ENCODE results near the gene INTS11.

The INTS11 gene

GRCh38 chr1:1336446-1336845 is 12.0 kb upstream of the INTS11 start:
- CTCF ChIA-PET, result no interaction called here
- H3K4me3 ChIP-seq (ENCODE audit: low read depth, low read length), result no peak overlapping the region
- TF ChIP-seq ZNF785 (tag by site-specific recombination; IDR thresholded peaks at IDR 0.05) (no peak), KLF16 (tag by site-specific recombination; IDR thresholded peaks at IDR 0.05) (no peak), ZFP3 (tag by site-specific recombination; IDR thresholded peaks at IDR 0.05; ENCODE audit: low read depth) (no peak), ZBTB10 (tag by site-specific recombination; IDR thresholded peaks at IDR 0.05) (no peak), ZNF266 (tag by site-specific recombination; IDR thresholded peaks at IDR 0.05; ENCODE audit: low read depth) (no peak), REPIN1 (tag by site-specific recombination; IDR thresholded peaks at IDR 0.05; ENCODE audit: low read depth) (no peak), ZNF837 (tag by site-specific recombination; IDR thresholded peaks at IDR 0.05) (no peak), MZF1 (tag by site-specific recombination; IDR thresholded peaks at IDR 0.05; ENCODE audit: borderline replicate concordance) (no peak), SETDB1 (IDR thresholded peaks at IDR 0.05; ENCODE audit: insufficient read length, low read length) (no peak), ZNF394 (tag by site-specific recombination; IDR thresholded peaks at IDR 0.05; ENCODE audit: borderline replicate concordance) (no peak), GLIS2 (tag by site-specific recombination; IDR thresholded peaks at IDR 0.05) (no peak), ZNF791 (tag by site-specific recombination; IDR thresholded peaks at IDR 0.05) (no peak), IKZF3 (tag by site-specific recombination; IDR thresholded peaks at IDR 0.05) (no peak), GLI2 (tag by site-specific recombination; IDR thresholded peaks at IDR 0.05; ENCODE audit: borderline replicate concordance, low read depth) (no peak), ZFHX2 (tag by site-specific recombination; conservative IDR thresholded peaks at IDR 0.05) (no peak), MEIS1 (CRISPR knock-in tag; IDR thresholded peaks at IDR 0.05; ENCODE audit: borderline replicate concordance) (no peak)
- TF ChIP-seq, protein P1, sequence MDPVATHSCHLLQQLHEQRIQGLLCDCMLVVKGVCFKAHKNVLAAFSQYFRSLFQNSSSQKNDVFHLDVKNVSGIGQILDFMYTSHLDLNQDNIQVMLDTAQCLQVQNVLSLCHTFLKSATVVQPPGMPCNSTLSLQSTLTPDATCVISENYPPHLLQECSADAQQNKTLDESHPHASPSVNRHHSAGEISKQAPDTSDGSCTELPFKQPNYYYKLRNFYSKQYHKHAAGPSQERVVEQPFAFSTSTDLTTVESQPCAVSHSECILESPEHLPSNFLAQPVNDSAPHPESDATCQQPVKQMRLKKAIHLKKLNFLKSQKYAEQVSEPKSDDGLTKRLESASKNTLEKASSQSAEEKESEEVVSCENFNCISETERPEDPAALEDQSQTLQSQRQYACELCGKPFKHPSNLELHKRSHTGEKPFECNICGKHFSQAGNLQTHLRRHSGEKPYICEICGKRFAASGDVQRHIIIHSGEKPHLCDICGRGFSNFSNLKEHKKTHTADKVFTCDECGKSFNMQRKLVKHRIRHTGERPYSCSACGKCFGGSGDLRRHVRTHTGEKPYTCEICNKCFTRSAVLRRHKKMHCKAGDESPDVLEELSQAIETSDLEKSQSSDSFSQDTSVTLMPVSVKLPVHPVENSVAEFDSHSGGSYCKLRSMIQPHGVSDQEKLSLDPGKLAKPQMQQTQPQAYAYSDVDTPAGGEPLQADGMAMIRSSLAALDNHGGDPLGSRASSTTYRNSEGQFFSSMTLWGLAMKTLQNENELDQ (tag by site-specific recombination; IDR thresholded peaks at IDR 0.05; ENCODE audit: low read depth), result no peak
- H3K27ac ChIP-seq (ENCODE audit: extremely low read depth, low read depth, low read length), result no peak overlapping the region
- peaks cover 0 to 71% of the 10 kb centered on the region in 2 experiments; a peak in 2 of 3 replicates for H3K36me3 ChIP-seq (ENCODE audit: control insufficient read depth in 2 of 2, insufficient read depth in 1 of 2, low read length in 2 of 2)
- POLR2A ChIA-PET, result interaction anchor here (1.0 to 2.4 kb wide), 2 partner anchors 10 to 24 kb away, joined by 3 to 7 read pairs; no protein-coding TSS in a partner anchor
- H3K4me1 ChIP-seq (ENCODE audit: control insufficient read depth, insufficient read depth, low read length), result no peaks in the 10 kb centered on the region
- H3K9me3 ChIP-seq (ENCODE audit: control insufficient read depth, insufficient read depth, low read depth, low read length), result no peaks in the 10 kb centered on the region

DNA sequence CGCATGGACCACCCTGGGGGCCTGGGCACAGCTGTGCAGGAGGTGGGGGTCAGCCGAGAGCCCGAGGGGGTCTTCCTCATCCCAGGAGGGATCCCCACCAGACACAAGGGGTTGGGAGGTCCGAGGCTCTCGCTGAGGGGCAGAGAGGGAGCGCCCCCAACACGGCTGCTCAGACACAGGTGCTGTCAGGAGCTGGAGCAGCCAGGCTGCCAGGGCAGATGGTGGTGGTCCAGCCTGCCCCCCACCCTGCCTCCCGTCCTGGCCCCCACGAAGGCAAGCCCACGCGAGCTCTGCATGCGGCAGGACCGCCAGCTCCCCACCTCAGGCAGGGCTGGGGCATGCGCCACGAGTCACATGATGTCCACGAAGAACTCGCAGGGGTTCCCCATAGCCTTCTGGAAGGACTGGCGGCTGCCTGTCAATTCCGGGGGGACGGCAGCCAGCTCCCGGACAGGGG is 11.4 kb upstream of the INTS11 start:
- ChIA-PET POLR2A (interaction anchor here (1.1 to 2.4 kb wide), 3 partner anchors 9 to 169 kb away, joined by 3 to 7 read pairs (median 3); no protein-coding TSS in a partner anchor), CTCF (no interaction called here)
- H3K9me3 ChIP-seq (ENCODE audit: control insufficient read depth, insufficient read depth, low read depth, low read length), result no peaks in the 10 kb centered on the region
- no peak overlapping the region for H3K4me3 ChIP-seq (ENCODE audit: low read depth, low read length)
- peak; percentile 39; the same call in 1 of the 2 replicates for TF ChIP-seq ZIC2 (tag by site-specific recombination; IDR thresholded peaks at IDR 0.05)
- TF ChIP-seq MYNN (tag by site-specific recombination; IDR thresholded peaks at IDR 0.05; ENCODE audit: borderline replicate concordance), result no peak
- peak; percentile 88 for TF ChIP-seq GLIS2 (tag by site-specific recombination; IDR thresholded peaks at IDR 0.05)
- TF ChIP-seq GLIS1 (tag by site-specific recombination; IDR thresholded peaks at IDR 0.05), result peak; percentile 97
- H3K4me1 ChIP-seq (ENCODE audit: control insufficient read depth, insufficient read depth, low read length), result no peaks in the 10 kb centered on the region
- H3K36me3 ChIP-seq (ENCODE audit: control insufficient read depth in 2 of 2, insufficient read depth in 1 of 2, low read length in 2 of 2), result peaks cover 0 to 65% of the 10 kb centered on the region in 2 experiments; a peak in 2 of 3 replicates
- H3K27ac ChIP-seq (ENCODE audit: extremely low read depth, low read depth, low read length), result no peak overlapping the region

All from HEK293 (cell line).